Measurements from ENCODE around the gene GALNT11.
A peak's percentile ranks its signal among the peaks of the same experiment; 100 is the strongest.
"Not testable (repeated sequence)": the region's sequence is repeated elsewhere in the genome, so short reads cannot be mapped to it uniquely, and the experiment has no call there.

GALNT11 gene

GRCh38 chr7:152030059-152030458, 4.6 kb downstream of the GALNT11 start:
- peak; percentile 16 for DNase-seq

DNA sequence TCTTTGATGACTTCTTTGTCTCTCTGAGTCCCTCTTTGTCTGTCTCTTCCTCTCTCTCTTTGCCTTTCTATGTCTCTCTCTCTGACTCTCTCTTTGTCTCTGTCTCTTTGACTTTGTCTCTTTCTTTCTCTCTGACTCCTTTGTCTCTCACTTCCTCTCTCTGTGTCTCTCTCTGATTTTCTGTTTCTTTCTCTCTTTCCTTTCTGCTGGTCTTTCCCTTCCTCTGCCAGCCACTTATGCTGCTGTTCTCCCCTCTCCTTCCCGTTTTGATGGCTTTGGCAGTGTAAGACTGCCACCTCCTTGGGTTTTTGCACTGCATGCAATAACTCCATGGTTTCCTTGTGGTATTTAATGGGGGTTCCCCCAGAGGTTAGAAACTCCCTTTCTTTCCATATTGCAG, 5.2 kb downstream of the GALNT11 start:
- not testable (repeated sequence) for DNase-seq

DNA sequence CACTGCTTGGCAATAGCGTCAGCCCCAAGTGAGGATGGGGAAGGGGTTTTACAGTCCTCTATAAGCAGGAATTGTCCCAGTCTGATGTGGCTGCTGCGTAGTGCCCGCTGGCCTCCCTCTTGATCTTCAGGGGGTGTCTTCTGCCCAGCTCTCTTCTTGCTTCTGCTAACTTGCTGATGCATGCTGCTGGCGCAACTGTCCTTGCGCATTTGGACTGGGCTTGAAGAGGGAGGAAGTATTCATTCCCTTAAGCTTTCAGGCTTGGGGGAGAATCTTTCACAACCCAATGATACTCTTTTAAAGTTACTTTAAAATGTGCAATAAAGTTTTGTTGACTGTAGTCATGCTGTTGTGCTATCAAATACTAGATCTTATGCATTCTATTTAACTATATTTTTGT, 10.3 kb downstream of the GALNT11 start:
- DNase-seq: no peak

- DNase-seq: not testable (repeated sequence)
These were observed 12.9 kb downstream of the GALNT11 start for GRCh38 chr7:152038410-152038809.

DNA sequence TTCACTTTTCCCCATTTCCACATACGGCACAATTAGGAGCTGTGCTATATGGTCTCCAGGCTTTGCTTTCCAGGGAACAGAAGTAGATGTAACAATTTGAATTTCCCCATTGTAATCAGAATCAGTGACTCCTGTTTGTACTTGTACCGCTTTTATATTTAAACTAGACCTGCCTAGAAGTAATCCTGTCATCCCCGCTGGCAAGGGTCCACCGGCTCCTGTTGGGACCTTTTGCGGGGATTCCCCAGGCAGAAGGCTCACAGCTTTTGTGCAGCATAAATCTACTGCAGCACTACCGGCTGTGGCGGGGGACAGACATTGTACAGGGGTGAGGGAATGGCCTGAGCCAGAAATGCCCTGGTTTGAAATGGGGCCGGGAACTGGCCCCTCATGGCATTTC, 17.6 kb downstream of the GALNT11 start:
- not testable (repeated sequence) for DNase-seq

GRCh38 chr7:152044909-152045308, 19.4 kb downstream of the GALNT11 start:
- DNase-seq: not testable (repeated sequence)

- DNase-seq: no peak
These were observed 21.1 kb downstream of the GALNT11 start for GRCh38 chr7:152046531-152046930.

GRCh38 chr7:152048051-152048450, 22.6 kb downstream of the GALNT11 start:
- no peak for DNase-seq

DNA sequence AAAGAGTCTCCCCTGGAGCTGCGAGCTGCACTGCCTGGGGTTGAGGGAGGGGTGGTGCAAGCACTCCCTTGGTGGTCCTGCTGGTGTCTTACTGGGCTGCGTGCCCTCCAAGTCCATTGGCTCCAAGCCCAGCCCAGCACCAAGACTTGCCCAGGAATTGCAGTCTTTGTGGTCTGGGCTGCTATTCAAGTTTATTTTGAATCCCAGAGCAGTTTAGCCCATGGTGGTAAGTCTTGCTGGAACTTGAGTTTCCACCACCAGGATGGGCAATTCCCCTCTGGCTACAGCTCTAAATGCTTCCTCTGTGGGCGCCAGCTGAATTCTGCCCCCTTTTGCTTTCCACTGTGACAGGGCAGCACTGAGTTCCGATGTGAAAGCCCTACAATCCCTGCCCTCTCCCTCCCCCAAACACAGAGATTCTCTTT, 25.1 kb downstream of the GALNT11 start:
- DNase-seq: no peak

DNA sequence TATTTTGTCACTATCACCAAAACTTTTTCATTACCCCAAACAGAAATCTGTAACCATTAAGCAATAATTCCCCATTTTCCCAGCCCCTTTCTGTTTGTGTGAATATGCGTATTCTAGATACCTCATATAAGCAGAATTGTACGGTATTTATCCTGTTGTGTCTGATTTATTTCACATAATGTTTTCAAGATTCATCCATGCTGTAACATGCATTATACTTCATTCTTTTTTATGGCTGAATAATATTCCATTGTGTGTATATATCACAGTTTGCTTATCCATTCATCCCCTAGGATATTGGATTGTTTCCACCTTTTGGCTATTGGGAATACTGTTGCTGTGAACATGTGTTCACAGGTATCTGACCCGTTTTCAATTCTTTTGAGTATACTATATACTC, 26.5 kb downstream of the GALNT11 start:
- no peak for DNase-seq

GRCh38 chr7:152052771-152053170, 27.3 kb downstream of the GALNT11 start:
- DNase-seq: no peak

DNA sequence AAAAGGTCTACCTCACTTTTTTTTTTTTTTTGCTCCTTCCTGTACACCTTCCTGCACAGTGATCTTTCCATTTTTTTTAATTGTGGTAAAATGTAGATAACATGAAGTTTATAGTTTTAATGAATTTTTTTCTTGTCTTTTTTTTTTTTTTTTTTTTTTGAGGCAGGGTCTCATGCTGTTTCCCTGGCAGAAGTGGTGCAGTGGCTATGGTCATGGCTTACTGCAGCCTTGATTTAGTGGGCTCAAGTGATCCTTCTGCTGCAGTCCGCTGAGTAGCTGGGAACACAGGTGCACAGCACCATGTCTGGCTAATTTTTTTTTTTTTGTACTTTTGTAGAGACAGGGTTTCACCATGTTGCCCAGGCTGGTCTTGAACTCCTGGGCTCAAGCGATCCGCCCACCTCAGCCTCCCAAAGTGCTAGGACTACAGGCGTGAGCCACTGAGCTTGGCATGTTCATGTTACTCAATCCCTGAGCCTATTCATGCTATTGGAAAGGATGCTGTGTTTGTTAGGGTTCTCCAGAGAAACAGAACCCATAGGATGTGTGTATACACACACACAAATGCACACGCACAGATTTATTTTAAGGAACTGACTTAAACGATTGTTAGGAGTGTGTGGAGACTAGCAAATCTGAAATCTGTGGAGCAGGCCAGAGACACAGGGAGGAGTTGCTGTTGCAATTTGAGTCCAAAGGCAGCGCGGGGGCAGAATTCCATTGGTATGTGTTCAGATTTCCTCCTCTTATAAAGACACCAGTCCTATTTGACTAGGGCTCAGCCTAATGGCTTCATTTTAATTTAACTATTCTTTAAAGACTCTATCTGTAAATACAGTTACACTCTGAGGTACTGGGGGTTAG, 29.1 kb downstream of the GALNT11 start:
- no peak for DNase-seq

GRCh38 chr7:152056621-152057274, 31.3 kb downstream of the GALNT11 start:
- no peak for DNase-seq

DNA sequence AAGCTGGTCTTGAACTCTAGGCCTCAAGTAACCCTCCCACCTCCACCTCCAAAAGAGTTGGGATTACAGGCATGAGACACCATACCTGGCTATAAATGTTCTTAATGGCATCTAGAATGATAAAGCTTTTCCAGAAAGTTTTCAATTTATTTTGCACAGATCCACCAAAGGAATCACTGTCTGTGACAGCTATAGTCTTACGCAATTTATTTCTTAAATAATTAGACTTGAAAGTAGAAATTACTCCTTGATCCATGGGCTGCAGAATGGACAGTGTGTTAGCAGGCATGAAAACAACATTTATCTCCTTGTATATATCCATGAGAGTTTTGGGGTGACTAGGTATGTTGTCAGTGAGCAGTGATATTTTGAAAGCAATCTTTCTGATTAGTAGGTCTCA, 33.8 kb downstream of the GALNT11 start:
- no peak for DNase-seq

DNA sequence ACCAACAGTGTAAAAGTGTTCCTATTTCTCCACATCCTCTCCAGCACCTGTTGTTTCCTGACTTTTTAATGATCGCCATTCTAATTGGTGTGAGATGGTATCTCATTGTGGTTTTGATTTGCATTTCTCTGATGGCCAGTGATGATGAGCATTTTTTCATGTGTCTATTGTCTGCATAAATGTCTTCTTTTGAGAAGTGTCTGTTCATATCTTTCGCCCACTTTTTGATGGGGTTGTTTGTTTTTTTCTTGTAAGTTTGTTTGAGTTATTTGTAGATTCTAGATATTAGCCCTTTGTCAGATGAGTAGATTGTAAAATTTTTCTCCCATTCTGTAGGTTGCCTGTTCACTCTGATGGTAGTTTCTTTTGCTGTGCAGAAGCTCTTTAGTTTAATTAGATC, 35.6 kb downstream of the GALNT11 start:
- DNase-seq: not testable (repeated sequence)

GRCh38 chr7:152063192-152063591, 37.7 kb downstream of the GALNT11 start:
- DNase-seq: not testable (repeated sequence)

GRCh38 chr7:152063821-152064220, 38.3 kb downstream of the GALNT11 start:
- DNase-seq: not testable (repeated sequence)

GRCh38 chr7:152065800-152066344, 40.4 kb downstream of the GALNT11 start:
- not testable (repeated sequence) for DNase-seq

- DNase-seq: no peak
These were observed 46.9 kb downstream of the GALNT11 start for GRCh38 chr7:152072421-152072820.

DNA sequence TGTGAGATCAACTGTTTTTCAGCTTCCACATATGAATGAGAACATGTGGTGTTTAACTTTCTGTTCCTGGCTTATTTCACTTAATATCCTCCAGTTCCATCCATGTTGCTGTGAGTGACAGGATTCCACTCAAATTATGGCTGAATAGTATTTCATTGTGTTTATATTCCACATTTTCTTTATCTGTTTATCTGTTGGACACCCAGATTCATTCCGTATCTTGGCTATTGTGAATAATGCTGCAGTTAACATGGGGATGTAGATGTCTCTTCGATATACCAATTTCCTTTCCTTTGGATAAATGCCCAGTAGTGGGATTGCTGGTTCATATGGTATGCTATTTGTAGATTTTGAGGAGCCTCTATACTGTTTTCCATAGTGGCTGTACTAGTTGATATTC, 47.9 kb downstream of the GALNT11 start:
- DNase-seq: no peak

GRCh38 chr7:152074673-152075072, 49.2 kb downstream of the GALNT11 start:
- DNase-seq: no peak

DNA sequence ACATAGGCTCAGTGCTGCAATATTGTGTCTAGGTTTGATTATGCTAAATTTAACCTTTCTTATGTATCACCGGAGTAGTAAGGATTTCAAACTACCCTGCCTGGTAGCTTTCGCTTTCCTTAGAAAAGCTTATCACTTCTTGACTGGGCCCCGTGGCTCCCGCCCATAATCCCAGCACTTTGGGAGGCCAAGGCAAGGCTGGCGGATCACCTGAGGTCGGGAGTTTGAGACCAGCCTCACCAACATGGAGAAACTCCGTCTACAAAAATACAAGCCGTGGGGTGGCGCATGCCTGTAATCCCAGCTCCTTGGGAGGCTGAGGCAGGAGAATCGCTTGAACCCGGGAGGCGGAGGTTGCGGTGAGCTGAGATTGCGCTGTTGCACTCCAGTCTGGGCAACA, 49.9 kb downstream of the GALNT11 start:
- not testable (repeated sequence) for DNase-seq

DNA sequence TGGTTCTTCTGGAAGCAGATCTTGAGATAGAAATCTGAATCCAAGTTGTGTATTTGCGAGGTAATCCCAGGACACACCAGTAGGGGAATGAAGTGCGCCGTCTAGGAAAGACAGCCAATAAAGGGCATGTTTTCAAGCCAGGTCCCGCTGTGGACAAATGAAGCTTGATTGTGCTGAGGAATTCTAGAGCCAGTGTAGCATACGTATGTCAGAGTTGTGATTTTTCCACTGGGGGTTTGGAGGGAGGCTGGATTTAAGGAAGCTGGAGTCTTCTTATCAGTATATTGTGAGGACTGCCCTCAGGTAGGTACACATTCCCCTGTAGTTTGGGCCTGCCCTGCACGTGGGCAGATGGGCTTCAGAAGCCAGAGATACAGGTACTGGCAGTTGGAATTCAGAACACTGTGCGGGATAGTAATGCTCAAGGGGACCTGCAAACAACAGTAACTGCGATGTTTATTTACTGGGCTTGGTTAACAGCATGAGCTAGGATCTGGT, 50.9 kb downstream of the GALNT11 start:
- DNase-seq: peak; percentile 12

All from activated CD4-positive, alpha-beta T cell treated with anti-CD3 and anti-CD28 coated beads, Interleukin-2, Interleukin-6, amounts not matched to agents 100 ng/mL and 50 ng/mL, durations not matched to agents 16 hours and 8 hours (primary cell).